Measurements from ENCODE around the gene DUSP5. TPM values are rescaled to one million over a fixed set of nuclear protein-coding genes. Genes with fewer than 3 reads are reported as not detected.
A peak's percentile ranks its signal among the peaks of the same experiment; 100 is the strongest.
"Not testable (repeated sequence)": the region's sequence is repeated elsewhere in the genome, so short reads cannot be mapped to it uniquely, and the experiment has no call there.

The DUSP5 gene
- total and polyA plus RNA-seq, 9 donors, result 2.5 to 21.6 (median 6.2) TPM

DNA sequence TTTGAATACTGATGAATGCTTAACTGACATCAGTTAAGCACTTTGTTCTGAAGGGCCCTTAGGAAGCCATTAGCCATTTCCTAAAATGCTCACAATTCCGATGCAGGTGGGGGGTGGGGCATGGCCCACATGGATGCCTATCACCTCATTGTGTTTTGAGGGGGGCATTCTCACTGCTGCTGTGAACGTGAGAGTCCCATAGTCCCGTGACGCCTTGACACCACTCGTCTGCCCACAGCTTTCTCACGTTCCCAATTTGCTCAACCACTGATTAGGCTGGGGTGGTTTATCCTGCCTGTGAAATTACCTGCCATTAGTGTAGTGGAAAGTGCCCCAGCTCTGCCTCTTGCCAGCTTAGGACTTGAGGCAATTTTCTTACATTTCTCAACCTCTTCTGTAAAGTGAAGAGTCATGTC is 31.9 kb downstream of the DUSP5 start:
- no peaks in the 10 kb centered on the region for H3K36me3 ChIP-seq
- no peak overlapping the region for H3K27ac ChIP-seq
- DNase-seq, result no peak
- H3K27me3 ChIP-seq, result no peaks in the 10 kb centered on the region
- 69 to 72% (median 70%) methylated on average over 6 of the region's 6 CpGs for WGBS, 3 donors
- H3K4me1 ChIP-seq (ENCODE audit: insufficient read depth), result peaks cover 3% of the 10 kb centered on the region
- intact Hi-C loops (cut with DNase I), result no loop called here
- H3K9me3 ChIP-seq, result no peaks in the 10 kb centered on the region
- no peak overlapping the region for H3K4me3 ChIP-seq
- TF ChIP-seq EP300 (IDR thresholded peaks at IDR 0.05) (no peak), POLR2A (IDR thresholded peaks at IDR 0.05) (no peak)
- TF ChIP-seq, protein P1, sequence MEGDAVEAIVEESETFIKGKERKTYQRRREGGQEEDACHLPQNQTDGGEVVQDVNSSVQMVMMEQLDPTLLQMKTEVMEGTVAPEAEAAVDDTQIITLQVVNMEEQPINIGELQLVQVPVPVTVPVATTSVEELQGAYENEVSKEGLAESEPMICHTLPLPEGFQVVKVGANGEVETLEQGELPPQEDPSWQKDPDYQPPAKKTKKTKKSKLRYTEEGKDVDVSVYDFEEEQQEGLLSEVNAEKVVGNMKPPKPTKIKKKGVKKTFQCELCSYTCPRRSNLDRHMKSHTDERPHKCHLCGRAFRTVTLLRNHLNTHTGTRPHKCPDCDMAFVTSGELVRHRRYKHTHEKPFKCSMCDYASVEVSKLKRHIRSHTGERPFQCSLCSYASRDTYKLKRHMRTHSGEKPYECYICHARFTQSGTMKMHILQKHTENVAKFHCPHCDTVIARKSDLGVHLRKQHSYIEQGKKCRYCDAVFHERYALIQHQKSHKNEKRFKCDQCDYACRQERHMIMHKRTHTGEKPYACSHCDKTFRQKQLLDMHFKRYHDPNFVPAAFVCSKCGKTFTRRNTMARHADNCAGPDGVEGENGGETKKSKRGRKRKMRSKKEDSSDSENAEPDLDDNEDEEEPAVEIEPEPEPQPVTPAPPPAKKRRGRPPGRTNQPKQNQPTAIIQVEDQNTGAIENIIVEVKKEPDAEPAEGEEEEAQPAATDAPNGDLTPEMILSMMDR (IDR thresholded peaks at IDR 0.05), result no peak

DNA sequence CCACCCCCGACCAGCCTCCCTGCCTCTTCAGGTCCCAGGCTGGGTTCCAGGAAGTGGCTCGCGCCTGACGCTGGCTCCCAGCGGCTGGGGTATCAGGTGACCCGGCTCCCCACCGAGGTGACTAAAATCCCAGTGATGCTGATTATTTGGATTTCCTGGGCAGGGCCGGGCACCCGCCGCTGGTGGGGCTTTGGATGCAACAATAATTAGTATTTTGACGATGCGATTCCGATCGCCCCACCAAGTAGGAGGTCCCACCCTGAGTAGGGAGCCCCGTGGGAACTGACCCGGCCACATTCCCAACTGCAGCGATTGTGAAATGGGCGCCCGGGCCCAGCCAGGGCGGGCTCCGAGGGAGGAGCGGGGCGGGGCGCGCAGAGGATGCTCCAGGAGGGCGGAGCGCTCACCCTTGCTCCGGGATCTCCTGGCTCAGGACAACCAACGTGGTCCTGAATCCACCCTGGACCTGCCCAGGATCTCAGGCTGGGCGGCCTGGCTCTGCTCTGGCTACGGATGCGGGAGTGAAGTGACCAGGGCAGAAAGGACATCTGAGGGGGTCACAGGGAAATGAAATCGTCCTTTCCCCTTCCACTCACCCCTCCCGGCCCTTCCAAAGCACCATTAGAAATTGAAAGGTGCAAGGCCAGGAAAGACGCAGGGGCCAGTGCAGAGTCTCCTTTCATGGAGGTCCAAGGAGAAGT is 32.6 kb downstream of the DUSP5 start:
- DNase-seq, result peak in 3 of 5 donors; percentile 26 to 47 (median 34)
- H3K27me3 ChIP-seq, result no peaks in the 10 kb centered on the region
- H3K4me3 ChIP-seq, result no peak overlapping the region
- TF ChIP-seq, protein P1 (IDR thresholded peaks at IDR 0.05), result no peak
- TF ChIP-seq POLR2A (IDR thresholded peaks at IDR 0.05) (no peak), EP300 (IDR thresholded peaks at IDR 0.05) (no peak)
- H3K36me3 ChIP-seq, result no peaks in the 10 kb centered on the region
- H3K9me3 ChIP-seq, result no peaks in the 10 kb centered on the region
- 5 to 8% (median 5%) methylated on average over 35 of the region's 35 CpGs for WGBS, 3 donors
- H3K4me1 ChIP-seq (ENCODE audit: insufficient read depth), result peaks cover 3% of the 10 kb centered on the region
- no peak overlapping the region for H3K27ac ChIP-seq
- intact Hi-C loops (cut with DNase I), result no loop called here

DNA sequence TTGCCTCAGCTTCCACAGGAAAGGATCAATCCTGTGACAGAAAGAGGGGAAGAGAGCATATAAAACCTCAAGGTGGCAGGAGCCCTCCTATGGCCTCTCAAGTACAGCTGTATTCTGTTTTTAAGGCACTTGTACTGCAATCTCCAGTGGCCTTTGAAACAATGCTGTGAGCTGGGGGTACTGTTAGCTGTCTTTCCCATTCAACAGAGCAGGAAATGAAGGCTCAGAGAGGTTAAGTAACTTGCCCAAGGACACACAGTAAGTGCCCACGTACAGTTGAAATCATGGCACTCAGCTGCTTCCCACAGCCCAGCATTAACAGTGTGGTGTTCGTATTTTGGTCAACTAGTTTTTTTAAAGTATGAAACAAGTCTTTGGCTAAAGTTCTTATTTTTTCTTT is 34.0 kb downstream of the DUSP5 start:
- TF ChIP-seq, protein P1 (IDR thresholded peaks at IDR 0.05), result no peak
- TF ChIP-seq POLR2A (IDR thresholded peaks at IDR 0.05), result no peak
- no peak for TF ChIP-seq EP300 (IDR thresholded peaks at IDR 0.05)
- Histone ChIP-seq H3K27ac (no peak overlapping the region), H3K9me3 (no peaks in the 10 kb centered on the region), H3K4me1 (ENCODE audit: insufficient read depth) (peaks cover 3% of the 10 kb centered on the region), H3K27me3 (no peaks in the 10 kb centered on the region), H3K36me3 (no peaks in the 10 kb centered on the region), H3K4me3 (no peak overlapping the region)
- 75 to 79% (median 78%) methylated on average over 2 of the region's 2 CpGs for WGBS, 3 donors
- no peak for DNase-seq
- intact Hi-C loops (cut with DNase I), result no loop called here

DNA sequence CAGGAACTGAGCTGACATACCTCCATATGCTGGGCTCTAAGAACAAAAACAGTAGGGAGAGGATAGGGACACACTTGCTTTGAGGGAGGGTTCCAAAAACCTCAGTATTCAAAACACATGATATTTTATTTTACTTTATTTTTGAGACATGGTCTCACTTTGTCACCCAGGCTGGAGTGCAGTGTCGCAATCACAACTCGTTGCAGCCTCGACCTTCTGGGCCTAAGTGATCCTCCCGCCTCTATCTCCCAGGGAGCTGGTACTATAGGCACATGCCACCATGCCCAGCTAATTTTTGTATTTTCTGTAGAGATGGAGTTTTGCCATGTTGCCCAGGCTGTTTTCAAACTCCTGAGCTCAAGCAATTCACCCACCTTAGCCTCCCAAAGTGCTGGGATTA is 34.9 kb downstream of the DUSP5 start:
- H3K27ac ChIP-seq; DNase-seq; H3K9me3 ChIP-seq; H3K4me1 ChIP-seq (ENCODE audit: insufficient read depth); intact Hi-C loops (cut with DNase I); H3K4me3 ChIP-seq; H3K27me3 ChIP-seq; H3K36me3 ChIP-seq: not testable (repeated sequence)
- WGBS, 3 donors, result 83 to 91% (median 90%) methylated on average over 4 of the region's 4 CpGs

DNA sequence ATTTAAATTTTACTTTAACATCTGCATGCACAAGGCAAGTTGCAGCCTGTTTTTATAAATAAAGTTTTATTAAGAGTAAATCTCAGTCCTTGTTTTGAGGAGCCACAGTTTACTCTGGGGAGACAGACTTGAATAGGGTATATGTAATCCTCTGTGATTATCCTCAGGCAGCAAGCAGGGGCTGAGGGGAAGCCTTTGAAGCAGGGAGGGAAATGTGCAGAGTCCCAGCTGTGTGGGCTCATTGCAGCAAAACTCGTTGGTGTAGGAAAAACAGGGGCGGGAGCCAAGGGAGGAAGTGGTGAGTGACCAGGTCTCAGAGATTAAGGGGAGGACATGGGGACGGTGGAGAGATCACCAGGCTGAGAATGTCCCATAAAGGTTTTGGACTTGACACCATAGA is 35.4 kb downstream of the DUSP5 start:
- Histone ChIP-seq H3K36me3 (no peaks in the 10 kb centered on the region), H3K27me3 (no peaks in the 10 kb centered on the region), H3K27ac (no peak overlapping the region), H3K9me3 (no peaks in the 10 kb centered on the region), H3K4me1 (ENCODE audit: insufficient read depth) (peaks cover 3% of the 10 kb centered on the region), H3K4me3 (no peak overlapping the region)
- 21 to 28% (median 22%) methylated on average over 3 of the region's 3 CpGs for WGBS, 3 donors
- no peak for TF ChIP-seq POLR2A (IDR thresholded peaks at IDR 0.05)
- TF ChIP-seq EP300 (IDR thresholded peaks at IDR 0.05), result no peak
- TF ChIP-seq, protein P1 (IDR thresholded peaks at IDR 0.05), result no peak
- intact Hi-C loops (cut with DNase I), result no loop called here
- DNase-seq, result no peak
